GM12878 (cell line): ENCODE results near the gene MRPL49. TPM values are rescaled to one million over a fixed set of nuclear protein-coding genes. Genes with fewer than 3 reads are reported as not detected.

Experiments used
- CBFB ChIP-seq: IDR thresholded peaks from 2 replicates; pipeline ENCODE4 v1.6.1; 2016; ENCODE audit warnings: antibody characterized with exemption, low read depth
- CBX3 ChIP-seq: fragments of 200-600 bp; sonication (generic); IDR thresholded peaks from 2 replicates; pipeline ENCODE4 v1.6.1; 2016; ENCODE audit warnings: low read depth, borderline replicate concordance
- CBX5 ChIP-seq: sonication (generic); IDR thresholded peaks from 2 replicates; pipeline ENCODE4 v1.6.1; 2016; ENCODE audit warnings: low read depth, moderate library complexity, mild to moderate bottlenecking, inconsistent platforms
- CHD2 ChIP-seq: IDR thresholded peaks from 2 replicates; pipeline ENCODE4 v1.6.1; 2011; ENCODE audit warnings: low read depth, low read length, improper control_type of control experiment, borderline replicate concordance
- CUX1 ChIP-seq: IDR thresholded peaks from 2 replicates; pipeline ENCODE4 v1.6.1; 2012; ENCODE audit warnings: improper control_type of control experiment, low read depth, low read length; ENCODE audit not compliant: insufficient replicate concordance
- IKZF1 ChIP-seq: fragments of 450-650 bp; conservative IDR thresholded peaks from 2 replicates; pipeline ENCODE4 v1.6.1; 2017; ENCODE audit warnings: antibody characterized with exemption, mild to moderate bottlenecking
- KLF5 ChIP-seq: fragments of 450-650 bp; IDR thresholded peaks from 2 replicates; pipeline ENCODE4 v1.6.1; 2014; ENCODE audit warnings: mild to moderate bottlenecking; ENCODE audit not compliant: partially characterized antibody
- MTA3 ChIP-seq: IDR thresholded peaks from 2 replicates; pipeline ENCODE4 v1.6.1; 2012; ENCODE audit warnings: low read length, inconsistent platforms, borderline replicate concordance
- NR2F1 ChIP-seq: fragments of 450-650 bp; conservative IDR thresholded peaks from 2 replicates; pipeline ENCODE4 v1.6.1; 2017; ENCODE audit warnings: mild to moderate bottlenecking
- POLR2AphosphoS5 ChIP-seq: IDR thresholded peaks from 2 replicates; pipeline ENCODE4 v1.6.1; 2011; ENCODE audit warnings: mild to moderate bottlenecking, low read length, inconsistent platforms
- SIN3A ChIP-seq: IDR thresholded peaks from 2 replicates; pipeline ENCODE4 v1.6.1; 2012; ENCODE audit warnings: low read depth, low read length, improper control_type of control experiment
- SMAD1 ChIP-seq: fragments of 450-650 bp; IDR thresholded peaks from 2 replicates; pipeline ENCODE4 v1.6.1; 2018; ENCODE audit warnings: mild to moderate bottlenecking, low read depth; ENCODE audit not compliant: partially characterized antibody
- SMAD5 ChIP-seq: IDR thresholded peaks from 2 replicates; pipeline ENCODE4 v1.6.1; 2016; ENCODE audit warnings: antibody characterized with exemption, low read depth
- ZBTB11 ChIP-seq: fragments of 450-650 bp; formaldehyde crosslinking; IDR thresholded peaks from 2 replicates; pipeline ENCODE4 v1.5.0; 2022; ENCODE audit warnings: mild to moderate bottlenecking, missing genetic modification characterization
- ZNF207 ChIP-seq: fragments of 450-650 bp; IDR thresholded peaks from 2 replicates; pipeline ENCODE4 v1.6.1; 2014; ENCODE audit warnings: antibody characterized with exemption, mild to moderate bottlenecking, borderline replicate concordance
- polyA plus RNA-seq, 11 experiments: library from polyadenylated mRNA; depleted of rRNA in 4 of 11; unstranded in 6 of 11; stranded (reverse) in 5 of 11; fragments of >200 nt; fragmentation: Nextera tagmentation in 4 of 11; fragmentation: Illumina TruSeq in 1 of 11; extraction: Ambion mirVana in 4 of 11; extraction: Trizol in 1 of 11; gene quantifications; 1 replicate in 1 of 11; 2 replicates in 10 of 11; pipeline versions ENCODE4 v1.2.1 to v1.2.3, GENCODE V29; 2011 to 2016; ENCODE audit warnings: inconsistent platforms in 2 of 11, missing spikeins in 2 of 11, low read depth in 1 of 11
- total RNA-seq, 4 experiments: library from RNA; depleted of rRNA in 3 of 4; stranded (reverse); fragments of >200 nt in 3 of 4; fragmentation: Illumina TruSeq in 1 of 4; extraction: Trizol in 1 of 4; gene quantifications; 2 replicates each; pipeline versions ENCODE4 v1.2.1 to v1.2.3, GENCODE V29; 2013 to 2021

Gene MRPL49
- total and polyA plus RNA-seq, 10 of the 15 experiments (the other 5 are each of a cell fraction or from before 2014, with no cell fraction given), result 42.0 to 116 (median 71.7) TPM

- TF ChIP-seq POLR2AphosphoS5 (peak; percentile 88), CBFB (peak; percentile 77; the same call in 1 of the 2 replicates), SMAD1 (no peak), ZBTB11 (CRISPR knock-in tag) (0 out of 2 replicates have a peak, but pooled peaks have one; percentile 32), NR2F1 (no peak), MTA3 (no peak), SMAD5 (peak; percentile 75; the same call in 1 of the 2 replicates), IKZF1 (peak; percentile 72), CBX5 (0 out of 2 replicates have a peak, but pooled peaks have one; percentile 64), KLF5 (peak; percentile 43), SIN3A (peak; percentile 96), CUX1 (no peak), ZNF207 (peak; percentile 81; the same call in 1 of the 2 replicates), CHD2 (peak; percentile 38; the same call in 1 of the 2 replicates), CBX3 (no peak)
- TF ChIP-seq, all 136 proteins: peak for 71
These were observed 4.7 kb upstream of the MRPL49 start, which contains the start of gene ZNHIT2 (continued) for GRCh38 chr11:65117206-65118096.
